ENCODE measurements around the gene RASGRP4. TPM values are rescaled to one million over a fixed set of nuclear protein-coding genes. Genes with fewer than 3 reads are reported as not detected.

The RASGRP4 gene
- total RNA-seq, 4 donors from 2014 or later: under 0.01 to 2.0 (median 1.5) TPM; not detected in 1

- TF ChIP-seq POLR2A (IDR thresholded peaks at IDR 0.05): no peak
- TF ChIP-seq CTCF (IDR thresholded peaks at IDR 0.05): no peak
- H3K4me3 ChIP-seq: no peak overlapping the region
- H3K27me3 ChIP-seq: no peaks in the 10 kb centered on the region
- no peaks in the 10 kb centered on the region for H3K36me3 ChIP-seq
- DNase-seq: no peak
- no peaks in the 10 kb centered on the region for H3K9me3 ChIP-seq
- H3K4me1 ChIP-seq: no peaks in the 10 kb centered on the region
- no peak overlapping the region for H3K27ac ChIP-seq
- intact Hi-C loops (cut with DNase I; ENCODE audit: low total_unique reads): no loop called here
Observed at GRCh38 chr19:38445362-38445761, 19.3 kb upstream of the RASGRP4 start.

DNA sequence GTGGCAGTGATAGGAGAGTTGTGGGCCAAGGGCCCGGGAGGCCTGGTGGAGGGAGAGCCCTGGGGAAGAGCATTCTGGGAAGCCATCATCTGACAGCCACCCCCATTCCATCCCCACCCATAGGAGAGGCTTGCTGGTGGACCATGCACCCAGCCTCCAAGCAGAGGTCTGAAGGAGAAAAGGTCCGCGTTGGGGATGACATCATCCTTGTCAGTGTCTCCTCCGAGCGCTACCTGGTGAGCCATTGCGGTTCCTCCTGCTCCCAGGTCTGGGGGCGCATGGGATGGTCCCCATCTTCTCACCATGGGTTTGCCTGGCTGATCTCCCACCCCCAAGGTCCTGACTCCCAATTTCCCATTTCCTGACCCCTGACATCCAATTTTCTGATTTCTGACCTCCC, 18.0 kb upstream of the RASGRP4 start:
- Histone ChIP-seq H3K4me1 (no peaks in the 10 kb centered on the region), H3K4me3 (no peak overlapping the region), H3K36me3 (no peaks in the 10 kb centered on the region), H3K27ac (no peak overlapping the region), H3K9me3 (no peaks in the 10 kb centered on the region), H3K27me3 (no peaks in the 10 kb centered on the region)
- intact Hi-C loops (cut with DNase I; ENCODE audit: low total_unique reads): no loop called here
- TF ChIP-seq CTCF (IDR thresholded peaks at IDR 0.05) (no peak), POLR2A (IDR thresholded peaks at IDR 0.05) (no peak)
- no peak for DNase-seq

DNA sequence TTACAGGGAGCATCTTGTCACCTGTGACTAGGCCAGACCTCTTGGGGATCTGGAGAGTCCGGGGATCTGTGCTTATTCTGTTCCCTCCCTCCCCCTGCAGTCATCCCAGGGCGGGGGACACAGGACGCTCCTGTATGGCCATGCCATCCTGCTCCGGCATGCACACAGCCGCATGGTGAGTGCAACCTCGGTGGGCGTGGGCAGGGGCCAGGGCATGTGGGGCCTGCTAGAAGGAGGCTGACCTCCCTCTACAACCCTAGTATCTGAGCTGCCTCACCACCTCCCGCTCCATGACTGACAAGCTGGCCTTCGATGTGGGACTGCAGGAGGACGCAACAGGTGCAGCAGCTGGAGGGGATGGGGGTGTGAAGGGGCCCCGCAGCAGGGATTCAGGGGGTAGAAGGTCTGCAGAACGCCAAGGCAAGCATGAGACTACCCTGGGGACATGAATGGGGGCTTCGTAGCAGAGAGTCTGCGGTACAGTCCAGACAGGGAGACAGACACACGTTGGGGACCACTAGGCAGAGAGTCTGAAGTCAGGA, 17.5 kb upstream of the RASGRP4 start:
- H3K27me3 ChIP-seq: no peaks in the 10 kb centered on the region
- no peak for TF ChIP-seq CTCF (IDR thresholded peaks at IDR 0.05)
- TF ChIP-seq POLR2A (IDR thresholded peaks at IDR 0.05): no peak
- H3K27ac ChIP-seq: no peak overlapping the region
- no peak for DNase-seq
- intact Hi-C loops (cut with DNase I; ENCODE audit: low total_unique reads): no loop called here
- no peak overlapping the region for H3K4me3 ChIP-seq
- H3K9me3 ChIP-seq: no peaks in the 10 kb centered on the region
- no peaks in the 10 kb centered on the region for H3K4me1 ChIP-seq
- H3K36me3 ChIP-seq: no peaks in the 10 kb centered on the region

- no peak for DNase-seq
- intact Hi-C loops (cut with DNase I; ENCODE audit: low total_unique reads): no loop called here
- TF ChIP-seq CTCF (IDR thresholded peaks at IDR 0.05): no peak
- TF ChIP-seq POLR2A (IDR thresholded peaks at IDR 0.05): no peak
- no peaks in the 10 kb centered on the region for H3K36me3 ChIP-seq
- no peaks in the 10 kb centered on the region for H3K4me1 ChIP-seq
- H3K27ac ChIP-seq: no peak overlapping the region
- no peaks in the 10 kb centered on the region for H3K27me3 ChIP-seq
- H3K9me3 ChIP-seq: no peaks in the 10 kb centered on the region
- no peak overlapping the region for H3K4me3 ChIP-seq
Observed at GRCh38 chr19:38442736-38443135, 16.7 kb upstream of the RASGRP4 start.

- intact Hi-C loops (cut with DNase I; ENCODE audit: low total_unique reads): no loop called here
- Histone ChIP-seq H3K4me1 (no peaks in the 10 kb centered on the region), H3K27ac (no peak overlapping the region), H3K27me3 (no peaks in the 10 kb centered on the region), H3K9me3 (no peaks in the 10 kb centered on the region), H3K36me3 (no peaks in the 10 kb centered on the region), H3K4me3 (no peak overlapping the region)
- no peak for TF ChIP-seq CTCF (IDR thresholded peaks at IDR 0.05)
- TF ChIP-seq POLR2A (IDR thresholded peaks at IDR 0.05): no peak
- DNase-seq: no peak
Observed at GRCh38 chr19:38441657-38442348, 15.8 kb upstream of the RASGRP4 start.
